ENCODE results near the gene ZNF740. TPM values are rescaled to one million over a fixed set of nuclear protein-coding genes. Genes with fewer than 3 reads are reported as not detected.
A peak's percentile ranks its signal among the peaks of the same experiment; 100 is the strongest.
"Not testable (repeated sequence)": the region's sequence is repeated elsewhere in the genome, so short reads cannot be mapped to it uniquely, and the experiment has no call there.

The ZNF740 gene
- total and polyA plus RNA-seq, 2 experiments from 2014 or later, result 4.6 to 13.2 TPM

- no peaks in the 10 kb centered on the region for H3K27me3 ChIP-seq
- no peaks in the 10 kb centered on the region for H3K36me3 ChIP-seq (replicated peaks; ENCODE audit: insufficient read depth, low read depth)
- no peaks in the 10 kb centered on the region for H3K9me2 ChIP-seq (replicated peaks; ENCODE audit: insufficient read depth)
- peak overlapping the region; percentile 52 for H3K27ac ChIP-seq
- H3K4me1 ChIP-seq (ENCODE audit: insufficient read depth), result peaks cover 21% of the 10 kb centered on the region
- H3K9me3 ChIP-seq (ENCODE audit: low read depth), result no peaks in the 10 kb centered on the region
- no peak overlapping the region for H3K4me3 ChIP-seq
- 38% methylated on average over 4 of the region's 4 CpGs for WGBS (ENCODE audit: low lambda C conversion rate, missing lambda C conversion rate)
- no peak overlapping the region for H2AFZ ChIP-seq
- H4K20me1 ChIP-seq (ENCODE audit: insufficient read depth, poor library complexity, severe bottlenecking), result no peaks in the 10 kb centered on the region
- peak overlapping the region; percentile 50 for H3K4me2 ChIP-seq
- TF ChIP-seq EZH2phosphoT487 (IDR thresholded peaks at IDR 0.05; ENCODE audit: low read depth, severe bottlenecking, unreplicated experiment), result no peak
- TF ChIP-seq EZH2 (IDR thresholded peaks at IDR 0.05; ENCODE audit: borderline replicate concordance), result no peak
- TF ChIP-seq CTCF (IDR thresholded peaks at IDR 0.05; ENCODE audit: poor library complexity), result no peak
- H3K79me2 ChIP-seq, result peaks cover 32% of the 10 kb centered on the region
- peak; percentile 60 for DNase-seq (ENCODE audit: low spot score)
Observed at GRCh38 chr12:53174881-53175491, 5.5 kb upstream of the ZNF740 start.

GRCh38 chr12:53176750-53177149, 3.8 kb upstream of the ZNF740 start:
- WGBS (ENCODE audit: low lambda C conversion rate, missing lambda C conversion rate), result 99% methylated on average over 3 of the region's 3 CpGs
- no peak for DNase-seq (ENCODE audit: low spot score)
- Histone ChIP-seq H3K27ac (no peak overlapping the region), H4K20me1 (ENCODE audit: insufficient read depth, poor library complexity, severe bottlenecking) (no peaks in the 10 kb centered on the region), H3K79me2 (peaks cover 36% of the 10 kb centered on the region), H2AFZ (no peak overlapping the region), H3K9me3 (ENCODE audit: low read depth) (no peaks in the 10 kb centered on the region), H3K4me1 (ENCODE audit: insufficient read depth) (peaks cover 25% of the 10 kb centered on the region), H3K4me3 (no peak overlapping the region), H3K9me2 (replicated peaks; ENCODE audit: insufficient read depth) (no peaks in the 10 kb centered on the region), H3K36me3 (replicated peaks; ENCODE audit: insufficient read depth, low read depth) (no peaks in the 10 kb centered on the region), H3K4me2 (no peak overlapping the region), H3K27me3 (no peaks in the 10 kb centered on the region)
- TF ChIP-seq CTCF (IDR thresholded peaks at IDR 0.05; ENCODE audit: poor library complexity) (no peak), EZH2 (IDR thresholded peaks at IDR 0.05; ENCODE audit: borderline replicate concordance) (no peak), EZH2phosphoT487 (IDR thresholded peaks at IDR 0.05; ENCODE audit: low read depth, severe bottlenecking, unreplicated experiment) (no peak)

GRCh38 chr12:53177447-53177846, 3.1 kb upstream of the ZNF740 start:
- H3K79me2 ChIP-seq, result peaks cover 43% of the 10 kb centered on the region
- DNase-seq (ENCODE audit: low spot score); H3K27ac ChIP-seq; H3K9me3 ChIP-seq (ENCODE audit: low read depth); H2AFZ ChIP-seq; H3K4me3 ChIP-seq; H3K27me3 ChIP-seq; H3K9me2 ChIP-seq (replicated peaks; ENCODE audit: insufficient read depth); H4K20me1 ChIP-seq (ENCODE audit: insufficient read depth, poor library complexity, severe bottlenecking); H3K4me2 ChIP-seq; H3K36me3 ChIP-seq (replicated peaks; ENCODE audit: insufficient read depth, low read depth): not testable (repeated sequence)
- peaks cover 32% of the 10 kb centered on the region for H3K4me1 ChIP-seq (ENCODE audit: insufficient read depth)
- 88% methylated on average over 6 of the region's 6 CpGs for WGBS (ENCODE audit: low lambda C conversion rate, missing lambda C conversion rate)

- not testable (repeated sequence) for H4K20me1 ChIP-seq (ENCODE audit: insufficient read depth, poor library complexity, severe bottlenecking); H3K4me3 ChIP-seq; H3K9me3 ChIP-seq (ENCODE audit: low read depth); H3K9me2 ChIP-seq (replicated peaks; ENCODE audit: insufficient read depth); DNase-seq (ENCODE audit: low spot score); H3K27me3 ChIP-seq; H3K27ac ChIP-seq; H3K4me2 ChIP-seq; H3K36me3 ChIP-seq (replicated peaks; ENCODE audit: insufficient read depth, low read depth); H2AFZ ChIP-seq
- WGBS (ENCODE audit: low lambda C conversion rate, missing lambda C conversion rate), result 96% methylated on average over 14 of the region's 14 CpGs
- Histone ChIP-seq H3K79me2 (peaks cover 50% of the 10 kb centered on the region), H3K4me1 (ENCODE audit: insufficient read depth) (peaks cover 44% of the 10 kb centered on the region)
Observed at GRCh38 chr12:53178803-53179202, 1.7 kb upstream of the ZNF740 start.

All from hepatocyte (in vitro differentiated cells).